ENCODE data around the gene SLC25A44. TPM values are rescaled to one million over a fixed set of nuclear protein-coding genes. Genes with fewer than 3 reads are reported as not detected.

The SLC25A44 gene
- total and polyA plus RNA-seq, 2 of the 8 experiments (the other 6 are each of a cell fraction or from before 2014, with no cell fraction given), result 23.4 to 32.1 TPM

GRCh38 chr1:156249593-156249992, 55.7 kb downstream of the SLC25A44 start:
- Histone ChIP-seq H3K79me1 (ENCODE audit: low read depth, low read length) (no peaks in the 10 kb centered on the region), H4K8ac (ENCODE audit: extremely low read depth, insufficient read depth, low read length) (no peak overlapping the region), H3K56ac (replicated peaks; ENCODE audit: insufficient read length, low read depth, low read length) (no peak overlapping the region), H3K14ac (ENCODE audit: insufficient read length) (no peak overlapping the region), H2BK120ac (replicated peaks; ENCODE audit: low read depth, low read length) (no peak overlapping the region), H3K4ac (replicated peaks; ENCODE audit: insufficient read length, low read depth, low read length) (no peak overlapping the region), H3K4me3 (ENCODE audit: extremely low read depth in 1 of 4, insufficient read depth in 2 of 4, low read depth in 3 of 4, low read length in 4 of 4) (no peak overlapping the region), H2BK15ac (ENCODE audit: low read length) (no peak overlapping the region), H3K9me3 (ENCODE audit: insufficient read depth in 2 of 2, low read depth in 1 of 2, low read length in 1 of 2) (no peaks in the 10 kb centered on the region), H3K18ac (ENCODE audit: extremely low read depth, low read length) (no peak overlapping the region), H3K27ac (ENCODE audit: low read depth, low read length) (no peak overlapping the region), H3K36me3 (ENCODE audit: control insufficient read depth in 2 of 4, insufficient read depth in 4 of 4, low read length in 3 of 4) (peaks cover 26 to 56% (median 40%) of the 10 kb centered on the region in 4 experiments), H2BK12ac (ENCODE audit: low read depth, low read length) (no peak overlapping the region), H2BK5ac (ENCODE audit: low read depth, low read length) (no peak overlapping the region), H3K79me2 (ENCODE audit: control insufficient read depth in 1 of 2, insufficient read depth in 2 of 2, low read length in 2 of 2) (no peaks in the 10 kb centered on the region), H2BK20ac (ENCODE audit: low read length) (no peak overlapping the region), H4K20me1 (replicated peaks in 1 of 2; ENCODE audit: control insufficient read depth in 1 of 2, insufficient read depth in 2 of 2, low read length in 2 of 2) (peaks cover 0 to 4% of the 10 kb centered on the region in 2 experiments), H4K91ac (replicated peaks; ENCODE audit: insufficient read length, low read length) (no peak overlapping the region), H3K23me2 (ENCODE audit: low read depth, low read length) (no peaks in the 10 kb centered on the region), H3K4me2 (ENCODE audit: insufficient read depth in 1 of 2, low read depth in 2 of 2, low read length in 2 of 2) (no peak overlapping the region), H3K4me1 (replicated peaks in 1 of 4; ENCODE audit: control insufficient read depth in 3 of 4, insufficient read depth in 4 of 4, low read length in 3 of 4) (peaks cover 0 to 16% (median 9%) of the 10 kb centered on the region in 4 experiments), H3K9ac (replicated peaks in 1 of 4; ENCODE audit: extremely low read depth in 1 of 4, low read depth in 3 of 4, low read length in 3 of 4) (no peak overlapping the region), H3K23ac (ENCODE audit: insufficient read length) (no peak overlapping the region), H2AK5ac (ENCODE audit: low read depth, low read length) (no peak overlapping the region), H2AFZ (ENCODE audit: low read length) (no peak overlapping the region), H4K5ac (ENCODE audit: insufficient read length, low read depth, low read length) (no peak overlapping the region), H3K27me3 (replicated peaks in 1 of 4; ENCODE audit: control insufficient read depth in 3 of 4, extremely low read depth in 1 of 4, insufficient read depth in 3 of 4, low read length in 3 of 4) (no peaks in the 10 kb centered on the region)
- POLR2A ChIA-PET (ENCODE audit: partially characterized antibody), result interaction anchor here (0.7 to 11.8 kb wide), 9 partner anchors 7 to 109 kb away, joined by 3 to 102 read pairs (median 4); partner anchors contain the start of genes BGLAP, SMG5 and TMEM79
- DNase-seq (ENCODE audit: low read depth in 1 of 2, low spot score in 2 of 2) (no peak), FAIRE-seq (no peak)
- CTCF ChIA-PET (ENCODE audit: partially characterized antibody), result interaction anchor here (0.5 to 47.2 kb wide), 10 partner anchors 11 to 109 kb away, joined by 3 to 1265 read pairs (median 4); partner anchors contain the start of gene SEMA4A
- WGBS, 2 experiments (ENCODE audit: extremely low coverage in 1 of 2, insufficient coverage in 1 of 2, insufficient read length in 1 of 2, insufficient replicate concordance in 2 of 2, low coverage in 1 of 2, low lambda C conversion rate in 2 of 2, missing lambda C conversion rate in 1 of 2), result 81% methylated on average over 5 of the region's 5 CpGs; no CpG with 5 or more reads in 1 of the 2 experiments
- TF ChIP-seq CTCF (IDR thresholded peaks at IDR 0.05; ENCODE audit: control extremely low read depth in 1 of 3, insufficient read depth in 1 of 3, low read depth in 1 of 3, low read length in 3 of 3) (no peak), GABPA (IDR thresholded peaks at IDR 0.05; ENCODE audit: borderline replicate concordance, insufficient read depth, low read length) (no peak), SIX5 (IDR thresholded peaks at IDR 0.05; ENCODE audit: low read depth, low read length) (no peak), POLR2A (IDR thresholded peaks at IDR 0.05; ENCODE audit: control extremely low read depth in 1 of 2, low read depth in 2 of 2, low read length in 2 of 2) (0 out of 3 replicates have a peak, but pooled peaks of 1 of the 2 experiments have one; percentile 25), JUN (IDR thresholded peaks at IDR 0.05; ENCODE audit: low read depth, low read length) (no peak), CBX5 (IDR thresholded peaks at IDR 0.05; ENCODE audit: low read depth, low read length) (no peak), PHF8 (conservative IDR thresholded peaks at IDR 0.05; ENCODE audit: low read depth, low read length) (no peak), BRCA1 (IDR thresholded peaks at IDR 0.05; ENCODE audit: low read depth, low read length) (no peak), SUZ12 (IDR thresholded peaks at IDR 0.05; ENCODE audit: low read length) (no peak), TBP (IDR thresholded peaks at IDR 0.05; ENCODE audit: low read depth, low read length) (no peak), KDM4A (IDR thresholded peaks at IDR 0.05; ENCODE audit: low read depth, low read length, severe bottlenecking) (no peak), POLR2AphosphoS5 (IDR thresholded peaks at IDR 0.05; ENCODE audit: low read depth, low read length) (peak; percentile 33; the same call in 1 of the 2 replicates)
